ENCODE data around the gene CRNKL1. TPM values are rescaled to one million over a fixed set of nuclear protein-coding genes. Genes with fewer than 3 reads are reported as not detected.

Gene CRNKL1
- total RNA-seq, 1 donor from 2014 or later, result 21.9 TPM

DNA sequence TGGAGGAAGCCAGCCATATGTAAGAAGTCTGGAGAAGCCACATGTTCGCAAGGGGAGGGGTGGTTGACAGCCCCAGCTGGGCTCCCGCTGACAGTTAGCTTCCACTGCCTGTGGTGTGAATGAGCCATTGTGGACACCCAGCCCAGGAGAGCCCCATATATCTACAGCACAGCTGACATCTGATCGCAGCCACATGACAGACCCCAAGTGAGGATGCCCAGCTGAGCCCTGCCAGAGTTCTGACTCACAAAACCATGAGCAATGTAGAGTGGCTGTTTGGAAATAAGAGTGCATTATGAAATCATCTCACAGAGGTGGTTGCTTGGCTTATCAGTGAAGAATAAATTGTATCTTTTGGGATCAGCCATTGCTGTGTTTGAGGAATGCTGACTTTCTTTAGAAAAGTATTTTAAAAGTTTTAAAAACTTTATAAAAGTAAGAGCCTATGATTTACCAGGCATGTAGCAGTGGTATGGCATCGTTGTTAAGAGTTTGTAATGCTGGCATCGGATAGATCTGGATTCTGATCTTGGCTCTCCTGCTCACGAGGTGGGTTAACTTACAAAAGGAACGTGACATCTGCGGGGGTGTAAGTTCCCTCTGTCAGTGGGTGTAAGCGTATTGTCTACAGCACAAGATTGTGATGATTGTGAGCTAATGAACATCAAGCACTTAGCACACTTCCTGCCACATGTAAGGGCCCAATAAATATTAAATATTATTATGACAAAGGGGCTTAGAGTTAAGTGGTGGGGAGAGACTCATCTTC lies 24.2 kb upstream of the CRNKL1 start:
- H3K4me1 Mint-ChIP-seq (ENCODE audit: unreplicated experiment), result no peaks in the 10 kb centered on the region
- peaks cover 52% of the 10 kb centered on the region for H3K27me3 Mint-ChIP-seq (ENCODE audit: unreplicated experiment)
- TF ChIP-seq CTCF (IDR thresholded peaks at IDR 0.05), result no peak
- DNase-seq (ENCODE audit: extremely low spot score, unreplicated experiment), result no peak
- no peak overlapping the region for H3K4me3 Mint-ChIP-seq (ENCODE audit: unreplicated experiment)
- H3K9me3 Mint-ChIP-seq (ENCODE audit: unreplicated experiment), result no peaks in the 10 kb centered on the region
- no peaks in the 10 kb centered on the region for H3K36me3 Mint-ChIP-seq (ENCODE audit: unreplicated experiment)
- H3K27ac Mint-ChIP-seq (ENCODE audit: unreplicated experiment), result no peak overlapping the region

- TF ChIP-seq CTCF (IDR thresholded peaks at IDR 0.05), result no peak
- no peak for DNase-seq (ENCODE audit: extremely low spot score, unreplicated experiment)
- Mint-ChIP-seq H3K27ac (ENCODE audit: unreplicated experiment) (no peak overlapping the region), H3K9me3 (ENCODE audit: unreplicated experiment) (no peaks in the 10 kb centered on the region), H3K27me3 (ENCODE audit: unreplicated experiment) (peaks cover 51% of the 10 kb centered on the region), H3K4me3 (ENCODE audit: unreplicated experiment) (no peak overlapping the region), H3K36me3 (ENCODE audit: unreplicated experiment) (no peaks in the 10 kb centered on the region), H3K4me1 (ENCODE audit: unreplicated experiment) (no peaks in the 10 kb centered on the region)
Measured at GRCh38 chr20:20075032-20075431, 22.8 kb upstream of the CRNKL1 start.

DNA sequence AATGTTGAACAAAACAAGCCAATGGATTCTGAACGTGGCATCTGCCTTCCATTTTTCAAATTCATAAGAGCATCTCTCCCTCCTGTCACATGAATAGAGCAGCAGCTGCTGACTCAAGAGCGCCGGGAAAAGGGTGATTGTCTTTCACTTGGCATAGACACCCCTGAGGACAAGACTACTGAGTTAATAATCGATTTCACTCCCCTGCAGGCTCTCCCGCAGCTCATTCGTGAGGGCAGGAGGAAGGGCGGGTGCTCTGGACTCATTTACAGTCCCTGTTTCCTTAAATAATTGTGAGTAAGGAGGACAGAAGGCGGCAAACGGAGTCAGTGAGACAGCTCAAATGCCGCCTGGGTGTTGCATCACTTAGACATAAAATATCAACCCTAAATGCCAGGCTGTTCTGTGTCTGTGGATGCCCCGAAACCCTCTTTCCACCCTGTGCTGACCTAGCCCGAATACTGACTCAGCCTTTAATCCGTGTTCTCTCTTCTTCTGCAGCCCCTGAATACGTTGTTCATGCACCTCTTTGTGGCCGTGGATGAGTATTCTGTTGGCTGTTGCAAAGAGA lies 21.6 kb upstream of the CRNKL1 start:
- Mint-ChIP-seq H3K27ac (ENCODE audit: unreplicated experiment) (no peak overlapping the region), H3K36me3 (ENCODE audit: unreplicated experiment) (no peaks in the 10 kb centered on the region), H3K27me3 (ENCODE audit: unreplicated experiment) (peaks cover 51% of the 10 kb centered on the region), H3K4me3 (ENCODE audit: unreplicated experiment) (no peak overlapping the region), H3K9me3 (ENCODE audit: unreplicated experiment) (no peaks in the 10 kb centered on the region), H3K4me1 (ENCODE audit: unreplicated experiment) (no peaks in the 10 kb centered on the region)
- DNase-seq (ENCODE audit: extremely low spot score, unreplicated experiment), result no peak
- no peak for TF ChIP-seq CTCF (IDR thresholded peaks at IDR 0.05)

GRCh38 chr20:20070871-20071726 lies 18.8 kb upstream of the CRNKL1 start:
- Mint-ChIP-seq H3K36me3 (ENCODE audit: unreplicated experiment) (no peaks in the 10 kb centered on the region), H3K27me3 (ENCODE audit: unreplicated experiment) (peaks cover 32% of the 10 kb centered on the region), H3K27ac (ENCODE audit: unreplicated experiment) (no peak overlapping the region), H3K9me3 (ENCODE audit: unreplicated experiment) (no peaks in the 10 kb centered on the region), H3K4me3 (ENCODE audit: unreplicated experiment) (no peak overlapping the region), H3K4me1 (ENCODE audit: unreplicated experiment) (no peaks in the 10 kb centered on the region)
- TF ChIP-seq CTCF (IDR thresholded peaks at IDR 0.05), result no peak
- no peak for DNase-seq (ENCODE audit: extremely low spot score, unreplicated experiment)

DNA sequence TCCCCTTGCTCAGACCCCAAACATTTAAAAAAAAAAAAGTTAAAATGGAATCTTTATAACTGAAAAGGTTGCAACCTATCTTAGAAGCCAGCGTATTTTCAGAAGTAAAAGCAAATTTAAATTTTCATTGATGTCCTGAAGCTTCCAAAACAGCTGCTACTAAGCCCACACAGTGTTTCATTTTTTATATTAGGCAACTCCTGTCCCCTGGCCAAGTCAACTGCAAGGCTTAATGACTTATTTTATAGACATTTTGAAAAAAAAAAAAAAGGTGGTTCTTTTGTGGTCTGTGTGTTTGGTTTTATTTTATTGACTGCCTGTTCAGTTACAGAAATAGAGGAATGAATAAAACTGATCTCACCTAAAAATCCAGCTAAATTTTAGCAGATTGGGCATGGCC lies 13.1 kb upstream of the CRNKL1 start:
- no peaks in the 10 kb centered on the region for H3K4me1 Mint-ChIP-seq (ENCODE audit: unreplicated experiment)
- DNase-seq (ENCODE audit: extremely low spot score, unreplicated experiment), result no peak
- H3K27me3 Mint-ChIP-seq (ENCODE audit: unreplicated experiment), result peaks cover 58% of the 10 kb centered on the region
- no peak for TF ChIP-seq CTCF (IDR thresholded peaks at IDR 0.05)
- no peaks in the 10 kb centered on the region for H3K9me3 Mint-ChIP-seq (ENCODE audit: unreplicated experiment)
- H3K27ac Mint-ChIP-seq (ENCODE audit: unreplicated experiment), result no peak overlapping the region
- H3K36me3 Mint-ChIP-seq (ENCODE audit: unreplicated experiment), result no peaks in the 10 kb centered on the region
- H3K4me3 Mint-ChIP-seq (ENCODE audit: unreplicated experiment), result no peak overlapping the region

Measured in osteocyte (in vitro differentiated cells).